Astrocyte of the hippocampus (primary cell): ENCODE measurements around the gene DGKG.
A peak's percentile ranks its signal among the peaks of the same experiment; 100 is the strongest.

ENCODE experiments used
- DNase-seq: peaks from one replicate; pipeline ENCODE4 v3.0.0; 2011; ENCODE audit warnings: low read depth, low spot score

The DGKG gene

DNA sequence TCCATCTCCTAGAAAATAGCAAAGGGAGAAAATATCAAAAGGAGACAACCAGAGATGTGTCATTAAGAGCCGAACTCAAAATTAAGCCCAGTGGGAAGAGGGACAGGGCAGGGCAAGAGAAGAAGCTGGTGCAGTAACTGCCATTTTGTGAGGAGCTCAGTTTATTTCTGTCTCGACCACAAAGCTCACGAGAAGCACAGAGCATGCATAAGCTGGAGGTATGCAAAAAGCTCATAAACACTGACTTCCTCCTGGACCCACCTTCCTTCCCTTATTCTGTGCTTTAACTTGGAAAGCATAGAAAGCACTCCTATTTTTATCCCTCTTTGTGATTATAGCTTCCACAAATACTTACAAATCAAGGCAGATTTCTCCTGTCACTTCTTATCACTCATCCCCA is 81.3 kb downstream of the DGKG start:
- DNase-seq: no peak

DNA sequence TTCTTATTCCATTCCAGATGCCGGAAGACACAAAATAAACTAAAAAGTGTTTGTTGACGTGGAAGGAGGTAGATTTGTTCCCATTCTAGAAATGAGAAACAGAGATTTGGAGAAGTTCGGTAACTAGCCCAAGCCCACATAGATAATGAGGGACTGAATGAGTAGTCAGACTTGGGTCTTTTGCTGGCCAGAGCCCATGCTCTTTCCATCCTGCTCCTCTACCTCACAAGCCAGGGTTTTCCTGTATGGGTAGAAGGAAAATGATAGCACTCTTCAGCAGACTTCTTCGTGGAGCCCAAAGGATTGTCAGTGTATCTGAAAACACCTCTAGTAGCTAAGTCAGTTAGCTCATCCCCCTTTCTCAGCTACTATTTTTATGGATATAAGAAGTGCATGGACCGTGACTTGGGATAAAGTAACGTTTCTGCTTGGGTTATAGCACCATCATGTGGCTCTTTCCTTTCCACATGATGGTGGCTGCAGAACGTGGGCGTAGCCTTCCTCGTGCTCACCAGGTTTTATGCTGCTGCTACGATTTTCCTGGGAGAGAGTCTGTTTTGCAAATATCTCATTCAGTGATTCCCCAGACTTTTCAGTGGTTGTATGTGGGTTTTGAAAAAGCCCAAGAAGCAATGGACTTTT is 84.6 kb downstream of the DGKG start:
- peak; percentile 59 for DNase-seq

DNA sequence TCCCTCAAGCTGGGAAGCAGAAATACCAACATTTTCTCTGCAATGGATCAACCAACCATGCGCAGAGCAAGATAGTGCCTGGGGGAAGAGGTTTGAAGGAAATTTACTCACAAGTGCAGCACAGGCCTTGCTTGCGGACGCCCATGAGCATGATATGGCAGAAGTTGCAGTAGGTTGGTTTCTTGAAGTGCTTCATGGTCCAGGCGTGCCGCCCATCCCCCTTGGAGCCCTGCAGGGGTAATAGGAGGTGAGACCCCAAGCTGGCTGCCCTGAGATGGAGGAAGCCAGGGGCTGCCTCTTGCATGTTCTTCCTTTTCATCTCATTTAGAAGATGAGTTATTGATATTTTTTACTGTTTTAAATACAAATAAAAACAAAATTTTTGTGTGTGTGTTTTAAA is 86.6 kb downstream of the DGKG start:
- no peak for DNase-seq

DNA sequence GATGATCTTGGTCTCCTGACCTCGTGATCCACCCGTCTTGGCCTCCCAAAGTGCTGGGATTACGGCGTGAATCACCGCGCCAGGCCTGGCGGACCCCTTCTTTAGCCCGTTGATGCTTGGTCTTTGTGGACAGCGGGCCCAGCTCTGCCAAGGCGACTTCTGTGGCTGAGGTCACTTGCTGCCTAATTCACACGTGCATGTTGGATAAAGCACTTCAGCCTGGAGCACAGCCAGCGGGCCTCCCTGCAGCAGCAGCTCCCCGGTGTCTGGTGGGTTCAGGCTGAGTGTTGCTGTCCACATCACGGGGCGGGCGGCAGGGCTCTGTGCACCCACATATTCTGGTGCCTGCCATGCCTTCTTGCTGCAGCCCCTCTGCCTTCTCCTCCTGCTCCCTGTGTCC is 88.4 kb downstream of the DGKG start:
- no peak for DNase-seq

DNA sequence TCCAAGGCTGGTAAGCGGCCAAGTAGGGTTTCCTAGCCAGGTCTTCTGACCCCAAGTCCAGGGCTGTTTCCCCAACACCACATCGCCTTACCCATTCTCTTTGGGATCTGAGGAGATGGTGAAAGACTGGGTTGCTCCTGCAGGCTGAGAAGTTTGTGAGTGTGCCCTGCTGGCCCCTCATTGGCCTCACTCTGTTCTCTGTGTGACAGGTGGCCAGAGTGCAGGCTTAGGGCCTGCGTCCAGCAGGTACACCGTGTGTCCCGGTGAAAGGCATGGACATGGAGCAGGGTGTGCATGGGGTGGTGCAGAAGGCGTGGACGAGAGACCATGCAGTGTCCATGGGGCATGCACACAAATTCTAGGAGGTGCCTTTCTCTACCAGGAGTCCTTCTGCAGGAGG is 91.3 kb downstream of the DGKG start:
- no peak for DNase-seq

GRCh38 chr3:186268616-186269448 is 93.2 kb downstream of the DGKG start:
- no peak for DNase-seq

DNA sequence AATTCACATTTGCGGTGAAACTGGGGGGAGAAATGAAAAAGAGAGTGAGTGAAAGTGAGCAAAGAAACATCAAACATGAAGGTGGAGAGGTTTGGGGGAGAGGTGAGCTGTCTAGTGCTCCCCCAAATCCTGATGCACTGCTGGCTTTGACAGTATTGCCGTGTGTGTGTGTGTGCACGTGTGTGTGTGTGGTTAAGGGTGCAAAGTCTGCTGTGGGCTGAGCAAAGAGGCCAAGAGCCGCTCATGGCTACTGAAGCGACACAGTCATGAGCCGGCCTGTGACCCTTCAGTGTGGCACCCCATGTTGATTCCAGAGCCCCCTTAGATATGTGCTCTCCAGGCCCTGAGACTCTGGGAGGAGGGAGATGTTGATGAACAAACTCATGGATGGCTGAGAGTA is 94.3 kb downstream of the DGKG start:
- DNase-seq: no peak

DNA sequence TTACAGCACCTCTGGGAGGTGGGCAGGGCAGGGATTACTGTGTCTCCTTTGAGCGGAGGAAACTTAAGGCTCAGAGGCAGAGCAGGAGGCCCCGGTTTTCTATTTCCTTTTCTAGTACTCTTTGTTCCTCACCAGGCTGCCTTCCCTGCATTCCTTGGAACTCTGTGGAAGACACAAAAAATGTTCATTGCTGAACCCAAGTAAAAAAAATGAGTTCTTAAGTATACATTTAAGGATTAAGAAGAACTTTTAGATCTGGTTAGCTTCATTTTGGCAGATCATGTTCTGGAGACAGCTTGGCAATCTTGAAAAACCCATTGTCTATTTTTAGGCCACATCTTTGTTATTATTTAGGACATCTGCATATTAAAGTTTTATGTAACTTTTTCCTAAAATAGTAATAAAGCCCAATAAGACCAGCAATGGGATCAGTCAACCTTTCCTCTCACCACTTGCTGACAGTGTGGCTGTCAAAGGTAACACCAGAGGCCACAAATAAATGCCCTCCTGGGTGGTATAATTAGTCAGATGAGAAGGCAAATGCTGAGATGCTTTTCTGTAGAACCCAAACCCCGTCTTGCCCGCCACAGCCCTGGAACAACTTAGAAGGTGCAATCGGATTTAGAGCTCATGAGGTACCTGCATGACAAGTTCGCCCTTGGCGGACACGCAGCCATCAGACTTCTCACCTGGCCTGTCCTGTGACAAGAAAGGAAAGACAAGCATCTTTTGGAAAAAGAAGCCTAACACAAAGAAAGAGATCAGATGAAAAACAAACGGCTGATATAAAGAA is 97.2 kb downstream of the DGKG start:
- DNase-seq: no peak

GRCh38 chr3:186261638-186262037 is 100.4 kb downstream of the DGKG start:
- DNase-seq: no peak

GRCh38 chr3:186260726-186261125 is 101.3 kb downstream of the DGKG start:
- DNase-seq: no peak

GRCh38 chr3:186259612-186260383 is 102.2 kb downstream of the DGKG start:
- peak; percentile 90 for DNase-seq

GRCh38 chr3:186258968-186259367 is 103.1 kb downstream of the DGKG start:
- no peak for DNase-seq

- DNase-seq: no peak
These were observed 104.2 kb downstream of the DGKG start for GRCh38 chr3:186257866-186258265.

- no peak for DNase-seq
These were observed 106.2 kb downstream of the DGKG start for GRCh38 chr3:186255703-186256331.

GRCh38 chr3:186254676-186255650 is 107.1 kb downstream of the DGKG start:
- no peak for DNase-seq

DNA sequence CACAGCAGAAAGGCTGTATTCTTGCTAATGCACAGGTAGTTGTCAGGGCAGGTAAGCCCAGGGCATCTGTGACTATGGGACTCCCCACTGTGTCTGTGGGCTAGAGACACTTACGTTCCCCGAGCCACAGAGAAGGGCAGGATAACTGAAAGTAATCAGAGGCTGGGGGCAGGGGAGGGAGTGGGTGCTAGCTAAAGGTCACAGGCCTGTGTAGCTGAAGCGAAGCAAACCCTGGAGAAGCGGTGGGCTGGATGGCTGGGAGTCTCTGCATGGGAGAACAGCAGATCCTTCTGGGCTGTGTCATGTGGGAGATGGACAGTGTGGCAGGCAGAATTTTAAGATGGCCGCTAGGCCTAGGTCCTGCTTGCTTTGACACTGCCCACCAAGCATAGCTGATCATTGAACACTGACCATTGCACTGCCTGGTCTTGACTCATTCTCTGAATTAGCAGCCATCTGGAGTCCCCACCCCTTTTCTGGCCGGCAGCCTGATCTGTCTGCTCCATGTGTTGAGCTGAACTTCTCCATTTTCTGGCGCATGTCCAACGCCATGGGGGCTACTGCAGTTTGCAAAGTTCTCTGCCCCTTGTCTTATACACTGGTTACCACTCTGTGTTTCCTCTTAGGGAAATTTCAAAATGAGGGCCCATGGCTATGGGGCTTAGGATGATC is 110.0 kb downstream of the DGKG start:
- DNase-seq: no peak

DNA sequence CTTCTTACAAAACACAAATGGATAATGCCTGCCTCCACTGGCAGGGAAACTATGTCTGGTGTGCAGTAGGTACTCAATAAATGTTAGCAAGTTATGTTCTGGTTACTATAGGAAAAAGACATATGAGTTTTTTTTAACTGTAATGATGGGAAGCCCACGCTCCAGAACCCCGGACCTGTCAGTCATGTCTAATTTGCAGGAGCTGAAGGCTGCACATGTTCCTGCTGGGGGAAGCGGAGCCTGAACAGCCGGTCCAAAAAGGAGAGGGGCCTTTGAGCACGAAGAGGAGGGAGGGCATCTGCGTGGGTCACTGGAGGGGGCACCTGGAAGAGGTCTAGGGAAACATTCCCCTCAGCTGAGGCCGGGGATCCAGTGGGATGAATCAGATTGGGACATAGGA is 113.2 kb downstream of the DGKG start:
- DNase-seq: no peak

- no peak for DNase-seq
These were observed 113.9 kb downstream of the DGKG start for GRCh38 chr3:186247821-186248814.
